ENCODE results near the gene HABP2. TPM values are rescaled to one million over a fixed set of nuclear protein-coding genes. Genes with fewer than 3 reads are reported as not detected.

Gene HABP2
- total and polyA plus RNA-seq, 4 donors, result not detected

GRCh38 chr10:113589201-113589770 lies 36.4 kb downstream of the HABP2 start:
- Histone ChIP-seq H3K27ac (ENCODE audit: low read depth in 1 of 2, low read length in 2 of 2) (no peak overlapping the region), H3K9me3 (ENCODE audit: control insufficient read depth, low read length) (no peaks in the 10 kb centered on the region), H3K4me1 (ENCODE audit: control insufficient read depth in 1 of 2, insufficient read depth in 2 of 2, low read length in 2 of 2) (no peaks in the 10 kb centered on the region), H3K36me3 (ENCODE audit: control insufficient read depth in 1 of 2, insufficient read depth in 2 of 2, low read length in 1 of 2) (no peaks in the 10 kb centered on the region), H3K27me3 (ENCODE audit: control insufficient read depth in 1 of 2, insufficient read depth in 2 of 2, low read length in 1 of 2) (no peaks in the 10 kb centered on the region), H3K4me3 (ENCODE audit: low read length in 2 of 2) (no peak overlapping the region)
- ATAC-seq (ENCODE audit: low FRiP score), result no peak
- 73 to 80% methylated on average over 13 of the region's 13 CpGs for WGBS, 2 donors
- intact Hi-C loops (cut with DNase I), result no loop called here
- DNase-seq, result no peak

DNA sequence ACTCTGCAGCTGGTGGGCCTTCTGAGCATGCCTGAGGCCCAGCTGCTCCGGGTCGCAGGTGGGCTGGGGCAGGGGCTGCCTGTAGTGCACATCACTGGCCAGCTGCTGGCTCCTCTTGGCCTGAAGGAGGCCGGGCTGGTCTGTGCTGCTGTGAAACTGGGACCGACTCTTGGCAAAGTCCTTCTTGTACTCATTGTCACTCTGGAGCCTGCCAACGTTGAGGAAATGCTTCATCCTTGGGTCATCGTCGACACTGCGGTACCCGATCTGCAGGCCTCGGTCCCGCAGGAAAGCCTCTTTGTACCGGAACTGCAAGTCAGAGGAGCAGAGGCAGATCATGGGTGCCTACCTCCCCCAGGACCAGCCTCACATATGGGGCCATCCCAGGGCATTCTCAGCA lies 37.7 kb downstream of the HABP2 start:
- Histone ChIP-seq H3K9me3 (ENCODE audit: control insufficient read depth, low read length) (no peaks in the 10 kb centered on the region), H3K4me1 (ENCODE audit: control insufficient read depth in 1 of 2, insufficient read depth in 2 of 2, low read length in 2 of 2) (no peaks in the 10 kb centered on the region), H3K27me3 (ENCODE audit: control insufficient read depth in 1 of 2, insufficient read depth in 2 of 2, low read length in 1 of 2) (no peaks in the 10 kb centered on the region), H3K27ac (ENCODE audit: low read depth in 1 of 2, low read length in 2 of 2) (no peak overlapping the region), H3K36me3 (ENCODE audit: control insufficient read depth in 1 of 2, insufficient read depth in 2 of 2, low read length in 1 of 2) (no peaks in the 10 kb centered on the region), H3K4me3 (ENCODE audit: low read length in 2 of 2) (no peak overlapping the region)
- 89 to 91% methylated on average over 12 of the region's 12 CpGs for WGBS, 2 donors
- intact Hi-C loops (cut with DNase I), result no loop called here
- DNase-seq, result no peak
- no peak for ATAC-seq (ENCODE audit: low FRiP score)

DNA sequence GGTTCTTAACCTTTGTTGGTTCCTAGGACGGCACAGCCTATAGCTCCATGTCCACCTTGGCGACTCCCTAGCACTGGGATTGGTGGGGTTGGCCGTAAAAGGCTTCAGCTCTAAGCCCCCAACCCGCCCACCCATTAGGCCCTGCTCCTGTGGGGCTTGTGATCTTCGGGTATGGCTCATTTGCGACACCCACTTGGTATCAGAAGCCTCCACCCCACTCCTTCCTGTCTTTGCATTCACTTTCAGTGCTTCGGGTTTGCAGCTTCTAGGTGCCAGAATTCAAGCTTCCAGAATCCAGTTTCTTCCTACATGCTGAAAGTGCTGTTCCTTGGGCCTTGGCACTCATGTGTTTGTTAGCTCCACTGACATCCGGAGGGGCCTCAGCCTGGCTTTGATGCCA lies 39.5 kb downstream of the HABP2 start:
- H3K36me3 ChIP-seq (ENCODE audit: control insufficient read depth in 1 of 2, insufficient read depth in 2 of 2, low read length in 1 of 2), result no peaks in the 10 kb centered on the region
- H3K27ac ChIP-seq (ENCODE audit: low read depth in 1 of 2, low read length in 2 of 2), result no peak overlapping the region
- ATAC-seq (ENCODE audit: low FRiP score) (no peak), DNase-seq (no peak)
- intact Hi-C loops (cut with DNase I), result no loop called here
- no peaks in the 10 kb centered on the region for H3K27me3 ChIP-seq (ENCODE audit: control insufficient read depth in 1 of 2, insufficient read depth in 2 of 2, low read length in 1 of 2)
- WGBS, 2 donors, result 81 to 82% methylated on average over 8 of the region's 8 CpGs
- no peak overlapping the region for H3K4me3 ChIP-seq (ENCODE audit: low read length in 2 of 2)
- H3K9me3 ChIP-seq (ENCODE audit: control insufficient read depth, low read length), result no peaks in the 10 kb centered on the region
- H3K4me1 ChIP-seq (ENCODE audit: control insufficient read depth in 1 of 2, insufficient read depth in 2 of 2, low read length in 2 of 2), result no peaks in the 10 kb centered on the region

DNA sequence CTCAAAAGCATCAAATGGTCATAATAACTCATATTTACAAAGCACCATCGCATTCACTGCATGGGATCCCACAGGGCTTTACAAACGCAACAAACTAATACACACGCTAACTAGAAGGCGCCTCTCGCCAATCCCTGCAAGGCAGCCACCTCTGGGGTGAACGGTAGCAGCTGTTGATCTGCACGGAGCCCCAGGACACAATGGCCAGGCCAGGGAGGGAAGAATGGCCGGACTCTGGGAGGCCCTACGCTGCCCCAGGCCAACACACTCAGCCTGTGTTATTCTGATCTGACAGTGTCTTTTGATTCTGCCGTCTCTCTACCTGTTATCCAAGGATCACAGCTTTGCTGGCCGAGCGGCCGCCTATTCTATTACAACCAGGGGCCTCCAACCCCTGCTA lies 41.8 kb downstream of the HABP2 start:
- H3K9me3 ChIP-seq (ENCODE audit: control insufficient read depth, low read length), result no peaks in the 10 kb centered on the region
- ATAC-seq (ENCODE audit: low FRiP score) (no peak), DNase-seq (no peak)
- no peaks in the 10 kb centered on the region for H3K36me3 ChIP-seq (ENCODE audit: control insufficient read depth in 1 of 2, insufficient read depth in 2 of 2, low read length in 1 of 2)
- H3K27me3 ChIP-seq (ENCODE audit: control insufficient read depth in 1 of 2, insufficient read depth in 2 of 2, low read length in 1 of 2), result no peaks in the 10 kb centered on the region
- WGBS, 2 donors, result 77 to 85% methylated on average over 13 of the region's 13 CpGs
- H3K4me1 ChIP-seq (ENCODE audit: control insufficient read depth in 1 of 2, insufficient read depth in 2 of 2, low read length in 2 of 2), result no peaks in the 10 kb centered on the region
- intact Hi-C loops (cut with DNase I), result no loop called here
- H3K4me3 ChIP-seq (ENCODE audit: low read length in 2 of 2), result no peak overlapping the region
- no peak overlapping the region for H3K27ac ChIP-seq (ENCODE audit: low read depth in 1 of 2, low read length in 2 of 2)

GRCh38 chr10:113600569-113600968 lies 47.7 kb downstream of the HABP2 start:
- Histone ChIP-seq H3K9me3 (ENCODE audit: control insufficient read depth, low read length) (no peaks in the 10 kb centered on the region), H3K27ac (ENCODE audit: low read depth in 1 of 2, low read length in 2 of 2) (no peak overlapping the region), H3K36me3 (ENCODE audit: control insufficient read depth in 1 of 2, insufficient read depth in 2 of 2, low read length in 1 of 2) (no peaks in the 10 kb centered on the region), H3K27me3 (ENCODE audit: control insufficient read depth in 1 of 2, insufficient read depth in 2 of 2, low read length in 1 of 2) (no peaks in the 10 kb centered on the region), H3K4me3 (ENCODE audit: low read length in 2 of 2) (no peak overlapping the region), H3K4me1 (ENCODE audit: control insufficient read depth in 1 of 2, insufficient read depth in 2 of 2, low read length in 2 of 2) (no peaks in the 10 kb centered on the region)
- intact Hi-C loops (cut with DNase I), result no loop called here
- no peak for DNase-seq
- no peak for ATAC-seq (ENCODE audit: low FRiP score)
- WGBS, 2 donors, result 92 to 94% methylated on average over 3 of the region's 3 CpGs

GRCh38 chr10:113603057-113603777 lies 50.4 kb downstream of the HABP2 start:
- Histone ChIP-seq H3K27me3 (ENCODE audit: control insufficient read depth in 1 of 2, insufficient read depth in 2 of 2, low read length in 1 of 2) (no peaks in the 10 kb centered on the region), H3K4me1 (ENCODE audit: control insufficient read depth in 1 of 2, insufficient read depth in 2 of 2, low read length in 2 of 2) (no peaks in the 10 kb centered on the region), H3K4me3 (ENCODE audit: low read length in 2 of 2) (no peak overlapping the region), H3K9me3 (ENCODE audit: control insufficient read depth, low read length) (no peaks in the 10 kb centered on the region), H3K36me3 (ENCODE audit: control insufficient read depth in 1 of 2, insufficient read depth in 2 of 2, low read length in 1 of 2) (no peaks in the 10 kb centered on the region), H3K27ac (ENCODE audit: low read depth in 1 of 2, low read length in 2 of 2) (no peak overlapping the region)
- ATAC-seq (ENCODE audit: low FRiP score) (no peak), DNase-seq (peak in 1 of 2 donors; percentile 9)
- intact Hi-C loops (cut with DNase I), result no loop called here
- WGBS, 2 donors, result 85 to 89% methylated on average over 13 of the region's 13 CpGs

DNA sequence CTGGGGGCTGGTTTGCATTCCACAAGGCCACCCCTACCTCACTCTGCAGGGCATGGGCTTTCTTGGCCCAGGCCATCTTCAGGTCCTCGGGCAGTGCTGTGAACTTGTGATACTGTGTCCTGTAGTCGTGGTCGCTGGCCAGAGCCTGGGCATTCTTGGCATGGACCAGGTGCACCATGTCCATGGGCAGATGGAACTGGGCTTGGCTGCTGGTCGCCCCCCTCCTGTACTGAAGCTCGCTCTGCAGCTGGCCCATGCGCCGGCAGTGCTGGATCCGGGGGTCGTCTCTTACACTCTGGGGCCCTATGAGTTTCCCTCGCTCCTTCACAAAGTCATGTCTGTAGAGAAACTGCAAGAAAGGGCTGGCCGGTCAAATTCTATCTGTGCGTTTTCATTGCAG lies 51.7 kb downstream of the HABP2 start:
- WGBS, 2 donors, result 90% methylated on average over 12 of the region's 12 CpGs
- H3K27me3 ChIP-seq (ENCODE audit: control insufficient read depth in 1 of 2, insufficient read depth in 2 of 2, low read length in 1 of 2), result no peaks in the 10 kb centered on the region
- H3K4me1 ChIP-seq (ENCODE audit: control insufficient read depth in 1 of 2, insufficient read depth in 2 of 2, low read length in 2 of 2), result no peaks in the 10 kb centered on the region
- H3K36me3 ChIP-seq (ENCODE audit: control insufficient read depth in 1 of 2, insufficient read depth in 2 of 2, low read length in 1 of 2), result no peaks in the 10 kb centered on the region
- DNase-seq (peak in 1 of 2 donors; percentile 29), ATAC-seq (ENCODE audit: low FRiP score) (peak; percentile 19)
- intact Hi-C loops (cut with DNase I), result no loop called here
- no peak overlapping the region for H3K4me3 ChIP-seq (ENCODE audit: low read length in 2 of 2)
- H3K9me3 ChIP-seq (ENCODE audit: control insufficient read depth, low read length), result no peaks in the 10 kb centered on the region
- H3K27ac ChIP-seq (ENCODE audit: low read depth in 1 of 2, low read length in 2 of 2), result no peak overlapping the region

DNA sequence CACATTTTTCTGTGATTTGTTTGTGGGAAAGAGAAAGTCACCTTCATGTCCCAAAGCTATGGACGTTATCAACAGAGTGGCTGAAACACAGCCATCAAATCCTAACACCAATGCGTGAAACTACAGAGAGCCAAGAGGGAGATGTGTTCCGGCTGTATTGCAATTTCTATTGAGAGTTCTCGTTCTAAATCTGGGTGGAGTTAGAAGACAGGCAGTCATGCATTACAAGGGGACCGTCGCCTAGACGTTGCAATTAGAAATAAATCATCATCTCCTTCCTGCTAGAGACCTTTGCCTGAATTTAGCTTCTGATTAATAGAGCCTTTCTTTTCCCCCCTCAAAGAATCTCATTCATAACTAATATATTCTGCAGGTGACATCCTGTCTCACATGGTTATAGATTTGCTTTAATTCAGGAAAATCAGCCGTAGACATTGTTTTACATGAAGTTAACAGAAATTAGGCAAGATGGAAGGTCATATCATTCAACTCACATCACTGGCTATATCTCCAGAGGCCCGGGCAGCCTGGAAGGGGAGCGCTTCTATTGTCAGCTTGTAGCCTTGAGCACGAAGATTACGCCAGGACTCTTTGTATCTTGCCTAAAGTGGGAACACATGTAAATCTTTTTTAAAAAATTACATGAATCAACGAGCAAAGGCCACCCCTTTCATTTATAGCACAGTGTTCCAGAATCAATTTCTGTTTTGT lies 52.6 kb downstream of the HABP2 start:
- 53 to 66% methylated on average over 13 of the region's 13 CpGs for WGBS, 2 donors
- no peak for ATAC-seq (ENCODE audit: low FRiP score)

DNA sequence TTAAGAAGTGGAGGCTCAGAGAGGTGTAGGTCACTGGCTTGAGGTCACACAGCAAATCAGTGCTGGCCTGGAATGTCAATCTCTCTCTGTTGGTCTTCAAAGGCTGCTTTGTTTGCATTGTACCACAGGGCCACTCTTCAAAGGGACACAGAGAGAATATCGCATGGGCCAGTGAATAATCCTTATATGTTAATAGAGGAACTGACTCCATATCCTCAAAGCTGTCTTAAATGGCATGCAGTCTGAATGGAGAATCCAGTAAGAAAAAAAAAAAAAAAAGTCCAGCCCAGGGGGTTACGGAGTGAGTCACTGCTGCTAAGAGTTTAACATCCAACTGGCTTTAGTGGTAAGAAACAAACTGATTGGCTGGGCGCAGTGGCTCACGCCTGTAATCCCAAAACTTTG lies 56.9 kb downstream of the HABP2 start:
- 69 to 72% methylated on average over 4 of the region's 4 CpGs for WGBS, 2 donors
- Histone ChIP-seq H3K9me3 (ENCODE audit: control insufficient read depth, low read length) (no peaks in the 10 kb centered on the region), H3K27ac (ENCODE audit: low read depth in 1 of 2, low read length in 2 of 2) (no peak overlapping the region), H3K27me3 (ENCODE audit: control insufficient read depth in 1 of 2, insufficient read depth in 2 of 2, low read length in 1 of 2) (no peaks in the 10 kb centered on the region), H3K4me1 (ENCODE audit: control insufficient read depth in 1 of 2, insufficient read depth in 2 of 2, low read length in 2 of 2) (no peaks in the 10 kb centered on the region), H3K4me3 (ENCODE audit: low read length in 2 of 2) (no peak overlapping the region), H3K36me3 (ENCODE audit: control insufficient read depth in 1 of 2, insufficient read depth in 2 of 2, low read length in 1 of 2) (no peaks in the 10 kb centered on the region)
- intact Hi-C loops (cut with DNase I), result no loop called here
- DNase-seq (no peak), ATAC-seq (ENCODE audit: low FRiP score) (no peak)

More for the DNA sequence above, 52.6 kb downstream of the HABP2 start:
- no peaks in the 10 kb centered on the region for H3K4me1 ChIP-seq (ENCODE audit: control insufficient read depth in 1 of 2, insufficient read depth in 2 of 2, low read length in 2 of 2)
- no peaks in the 10 kb centered on the region for H3K9me3 ChIP-seq (ENCODE audit: control insufficient read depth, low read length)
- no peak overlapping the region for H3K4me3 ChIP-seq (ENCODE audit: low read length in 2 of 2)
- H3K27me3 ChIP-seq (ENCODE audit: control insufficient read depth in 1 of 2, insufficient read depth in 2 of 2, low read length in 1 of 2), result no peaks in the 10 kb centered on the region
- DNase-seq, result no peak
- H3K36me3 ChIP-seq (ENCODE audit: control insufficient read depth in 1 of 2, insufficient read depth in 2 of 2, low read length in 1 of 2), result no peaks in the 10 kb centered on the region
- intact Hi-C loops (cut with DNase I), result no loop called here
- H3K27ac ChIP-seq (ENCODE audit: low read depth in 1 of 2, low read length in 2 of 2), result no peak overlapping the region

All from aorta (tissue), 5 donors.